RCC 7860 (cell line): Measurements from ENCODE around the gene ACVR2A.

Experiments used
- DNase-seq: peaks from one replicate; pipeline ENCODE4 v3.0.0-alpha.2; 2015; ENCODE audit warnings: low spot score
- FAIRE-seq: peaks from 2 replicates; lab custom pipeline; 2012; peaks lifted over from hg19 to GRCh38; lab: Jason Lieb, UNC

ACVR2A gene

DNA sequence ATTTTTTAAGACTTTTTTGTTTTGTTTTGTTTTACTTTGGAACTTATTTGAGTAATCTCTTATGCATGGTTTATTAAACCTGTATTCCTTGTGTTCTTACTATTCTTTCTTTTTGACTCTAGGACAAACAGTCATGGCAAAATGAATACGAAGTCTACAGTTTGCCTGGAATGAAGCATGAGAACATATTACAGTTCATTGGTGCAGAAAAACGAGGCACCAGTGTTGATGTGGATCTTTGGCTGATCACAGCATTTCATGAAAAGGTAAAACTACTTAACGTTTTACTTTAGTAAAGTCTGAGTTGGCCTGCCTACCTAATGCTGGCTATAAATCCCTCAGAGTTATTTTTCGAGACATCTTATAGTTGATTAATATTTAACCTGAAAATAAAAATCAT, 72.3 kb downstream of the ACVR2A start:
- no peak for FAIRE-seq
- DNase-seq, result no peak

GRCh38 chr2:147923846-147924245, 79.0 kb downstream of the ACVR2A start:
- FAIRE-seq, result no peak
- DNase-seq, result no peak

GRCh38 chr2:147924647-147925046, 79.8 kb downstream of the ACVR2A start:
- DNase-seq (no peak), FAIRE-seq (no peak)

- FAIRE-seq (no peak), DNase-seq (no peak)
Observed at GRCh38 chr2:147925886-147926285, 81.1 kb downstream of the ACVR2A start.

DNA sequence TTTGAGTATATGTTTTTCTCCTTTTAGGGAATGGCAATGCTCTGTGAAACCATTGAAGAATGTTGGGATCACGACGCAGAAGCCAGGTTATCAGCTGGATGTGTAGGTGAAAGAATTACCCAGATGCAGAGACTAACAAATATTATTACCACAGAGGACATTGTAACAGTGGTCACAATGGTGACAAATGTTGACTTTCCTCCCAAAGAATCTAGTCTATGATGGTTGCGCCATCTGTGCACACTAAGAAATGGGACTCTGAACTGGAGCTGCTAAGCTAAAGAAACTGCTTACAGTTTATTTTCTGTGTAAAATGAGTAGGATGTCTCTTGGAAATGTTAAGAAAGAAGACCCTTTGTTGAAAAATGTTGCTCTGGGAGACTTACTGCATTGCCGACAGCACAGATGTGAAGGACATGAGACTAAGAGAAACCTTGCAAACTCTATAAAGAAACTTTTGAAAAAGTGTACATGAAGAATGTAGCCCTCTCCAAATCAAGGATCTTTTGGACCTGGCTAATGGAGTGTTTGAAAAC, 82.3 kb downstream of the ACVR2A start:
- FAIRE-seq, result no peak
- DNase-seq, result no peak

- no peak for FAIRE-seq
- no peak for DNase-seq
Observed at GRCh38 chr2:147933931-147934330, 89.1 kb downstream of the ACVR2A start.

DNA sequence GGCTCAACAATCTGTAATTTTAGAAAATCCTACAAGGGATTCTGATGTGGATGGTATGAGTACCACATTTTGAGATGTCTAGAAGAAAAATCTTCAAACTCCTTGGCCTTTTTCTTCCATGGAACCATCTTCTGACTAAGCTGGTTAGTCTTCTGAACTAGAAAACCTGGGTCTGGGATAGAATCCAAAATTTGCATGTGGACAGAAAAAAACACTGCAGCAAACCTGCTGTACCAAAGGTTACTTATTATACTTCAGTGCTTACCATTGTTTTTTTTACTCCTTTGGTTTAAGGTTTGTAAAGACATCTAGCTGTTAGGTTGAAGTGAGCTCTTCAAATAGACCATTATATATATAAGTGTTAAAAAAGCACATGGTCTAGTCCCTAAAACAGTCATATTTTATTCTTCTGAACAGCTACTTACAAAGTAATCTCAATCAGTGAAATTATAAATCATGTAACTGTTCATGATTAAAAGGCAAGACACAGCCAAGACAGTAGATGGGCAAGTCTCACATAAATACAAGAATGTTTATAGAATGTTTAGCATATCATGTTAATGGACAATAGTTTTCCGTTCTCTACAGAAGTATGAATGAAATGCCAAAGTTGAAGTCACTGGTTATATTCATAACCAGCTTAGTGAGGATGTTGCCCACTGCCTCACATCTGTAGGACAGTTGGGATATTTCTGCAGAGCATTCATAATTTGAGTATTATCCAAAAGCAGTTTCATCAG, 90.2 kb downstream of the ACVR2A start:
- FAIRE-seq (no peak), DNase-seq (no peak)

- DNase-seq (peak; percentile 53), FAIRE-seq (peak; percentile 90)
Observed at GRCh38 chr2:147937744-147938349, 93.0 kb downstream of the ACVR2A start.

DNA sequence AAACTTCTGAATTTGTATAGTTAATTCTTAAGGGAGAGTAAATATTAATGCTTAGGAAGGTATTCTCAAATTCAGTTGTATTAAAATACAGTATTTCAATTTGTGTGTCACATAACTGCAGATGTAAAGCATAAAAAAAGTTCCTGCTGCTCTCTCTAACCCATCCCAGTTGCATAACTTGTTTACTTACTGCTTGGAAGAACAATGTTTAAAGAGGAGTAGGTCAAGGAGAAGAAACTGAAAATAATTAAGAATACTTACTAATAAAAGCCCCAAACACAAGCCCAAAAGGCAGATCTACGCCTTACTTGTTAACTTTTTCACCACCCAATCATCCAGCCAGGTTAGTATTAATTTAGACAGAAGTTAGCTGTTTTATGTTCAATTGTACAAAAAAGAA, 94.5 kb downstream of the ACVR2A start:
- DNase-seq, result no peak
- no peak for FAIRE-seq

- no peak for DNase-seq
- FAIRE-seq, result no peak
Observed at GRCh38 chr2:147945660-147946059, 100.8 kb downstream of the ACVR2A start.

- no peak for FAIRE-seq
- no peak for DNase-seq
Observed at GRCh38 chr2:147952118-147952517, 107.3 kb downstream of the ACVR2A start.

- FAIRE-seq (no peak), DNase-seq (no peak)
Observed at GRCh38 chr2:147968571-147968970, 123.7 kb downstream of the ACVR2A start.

DNA sequence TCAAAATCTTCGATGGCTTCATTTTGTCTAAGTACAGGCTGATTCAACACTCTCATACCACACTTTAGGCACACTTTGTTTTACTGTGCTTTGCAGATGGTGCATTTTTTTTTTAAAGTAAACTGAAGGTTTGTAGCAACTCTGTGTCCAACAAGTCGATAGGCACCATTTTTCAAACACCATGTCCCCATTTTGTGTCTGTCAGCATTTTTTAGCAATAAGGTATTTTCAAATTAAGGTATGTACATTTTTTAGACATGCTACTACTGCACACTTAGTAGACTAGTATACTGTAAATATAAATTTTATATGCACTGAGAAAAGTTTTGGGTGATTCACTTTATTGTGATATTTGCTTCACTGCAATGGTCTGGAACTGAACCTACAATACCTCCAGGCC, 131.3 kb downstream of the ACVR2A start:
- DNase-seq (no peak), FAIRE-seq (no peak)

GRCh38 chr2:147977679-147978078, 132.8 kb downstream of the ACVR2A start:
- no peak for DNase-seq

More at GRCh38 chr2:147977679-147978078, 132.8 kb downstream of the ACVR2A start:
- no peak for FAIRE-seq
